ENCODE measurements around the gene MCM3. TPM values are rescaled to one million over a fixed set of nuclear protein-coding genes. Genes with fewer than 3 reads are reported as not detected.

The MCM3 gene
- total and polyA plus RNA-seq, 12 donors: 10.5 to 65.5 (median 25.0) TPM

GRCh38 chr6:52261229-52261628 is 23.3 kb downstream of the MCM3 start:
- H3K27ac ChIP-seq: no peak overlapping the region
- TF ChIP-seq CTCF (IDR thresholded peaks at IDR 0.05): no peak
- no peak for TF ChIP-seq POLR2A (IDR thresholded peaks at IDR 0.05)
- WGBS, 4 donors: 78 to 87% (median 85%) methylated on average over 6 of the region's 6 CpGs

GRCh38 chr6:52260634-52261033 is 23.9 kb downstream of the MCM3 start:
- no peak for TF ChIP-seq CTCF (IDR thresholded peaks at IDR 0.05)
- no peak for TF ChIP-seq POLR2A (IDR thresholded peaks at IDR 0.05)
- H3K4me3 ChIP-seq: no peak overlapping the region
- intact Hi-C loops (cut with DNase I): no loop called here
- H3K36me3 ChIP-seq (replicated peaks in 1 of 2): peaks cover 0 to 19% of the 10 kb centered on the region in 2 donors
- DNase-seq: no peak
- H3K27ac ChIP-seq: no peak overlapping the region
- H3K9me3 ChIP-seq (replicated peaks in 1 of 3): no peaks in the 10 kb centered on the region
- H3K4me1 ChIP-seq (replicated peaks in 1 of 2): no peaks in the 10 kb centered on the region
- 91 to 92% (median 92%) methylated on average over 3 of the region's 3 CpGs for WGBS, 4 donors
- H3K27me3 ChIP-seq: no peaks in the 10 kb centered on the region

More at GRCh38 chr6:52261229-52261628, 23.3 kb downstream of the MCM3 start:
- Histone ChIP-seq H3K4me3 (no peak overlapping the region), H3K27me3 (no peaks in the 10 kb centered on the region), H3K9me3 (replicated peaks in 1 of 3) (no peaks in the 10 kb centered on the region), H3K36me3 (replicated peaks in 1 of 2) (peaks cover 0 to 25% of the 10 kb centered on the region in 2 donors), H3K4me1 (replicated peaks in 1 of 2) (no peaks in the 10 kb centered on the region)
- no peak for DNase-seq
- intact Hi-C loops (cut with DNase I): no loop called here

GRCh38 chr6:52255434-52255833 is 29.1 kb downstream of the MCM3 start:
- Histone ChIP-seq H3K27me3 (no peaks in the 10 kb centered on the region), H3K36me3 (replicated peaks in 1 of 2) (no peaks in the 10 kb centered on the region), H3K4me3 (no peak overlapping the region), H3K27ac (no peak overlapping the region), H3K4me1 (replicated peaks in 1 of 2) (no peaks in the 10 kb centered on the region), H3K9me3 (replicated peaks in 1 of 3) (no peaks in the 10 kb centered on the region)
- no peak for DNase-seq
- no peak for TF ChIP-seq POLR2A (IDR thresholded peaks at IDR 0.05)
- TF ChIP-seq CTCF (IDR thresholded peaks at IDR 0.05): no peak
- WGBS, 4 donors: 88 to 100% (median 90%) methylated on average over 2 of the region's 2 CpGs
- intact Hi-C loops (cut with DNase I): no loop called here

GRCh38 chr6:52254731-52255378 is 29.7 kb downstream of the MCM3 start:
- 91 to 96% (median 94%) methylated on average over 8 of the region's 8 CpGs for WGBS, 4 donors
- no peaks in the 10 kb centered on the region for H3K27me3 ChIP-seq
- H3K4me3 ChIP-seq: no peak overlapping the region
- no peaks in the 10 kb centered on the region for H3K9me3 ChIP-seq (replicated peaks in 1 of 3)
- no peak for TF ChIP-seq CTCF (IDR thresholded peaks at IDR 0.05)
- TF ChIP-seq POLR2A (IDR thresholded peaks at IDR 0.05): no peak
- no peak for DNase-seq
- H3K27ac ChIP-seq: no peak overlapping the region
- no peaks in the 10 kb centered on the region for H3K36me3 ChIP-seq (replicated peaks in 1 of 2)
- intact Hi-C loops (cut with DNase I): no loop called here
- no peaks in the 10 kb centered on the region for H3K4me1 ChIP-seq (replicated peaks in 1 of 2)
